Naive thymus-derived CD4-positive, alpha-beta T cell (primary cell): ENCODE measurements around the gene EPS8L1. TPM values are rescaled to one million over a fixed set of nuclear protein-coding genes. Genes with fewer than 3 reads are reported as not detected.

Source experiments
- ATAC-seq: fragments of 150-1000 bp; cut with Tn5 transposase; 2 replicates; pipeline ENCODE4 v1.10.0; 2021; ENCODE audit warnings: mild to moderate bottlenecking, moderate library complexity
- CTCF ChIA-PET: fragments of 350-600 bp; sonication (Branson Sonifier 250); formaldehyde crosslinking; loops from one replicate; lab custom pipeline; 2021; ENCODE audit warnings: antibody characterized with exemption; lab: Charles Lee
- POLR2A ChIA-PET: fragments of 350-600 bp; sonication (Branson Sonifier 250); formaldehyde crosslinking; loops from one replicate; lab custom pipeline; 2021; ENCODE audit warnings: antibody characterized with exemption, inconsistent platforms; lab: Charles Lee
- DNase-seq, 9 donors: peaks; one replicate each; pipeline versions ENCODE4 v3.0.0 to v3.0.0-alpha.2; 2020 to 2022; ENCODE audit warnings: mixed read lengths in 1 of 9
- H3K27ac ChIP-seq: one replicate; pipeline ENCODE4 v1.7.0; 2013; ENCODE audit warnings: mild to moderate bottlenecking, low read depth, low read length, moderate library complexity
- H3K27me3 ChIP-seq, 2 donors: one replicate each; pipeline ENCODE4 v1.7.0; 2013; ENCODE audit warnings: low read length in 2 of 2, mild to moderate bottlenecking in 2 of 2, moderate library complexity in 2 of 2; ENCODE audit not compliant: control insufficient read depth in 2 of 2, insufficient read depth in 2 of 2
- H3K36me3 ChIP-seq, 3 experiments: 1 replicate in 2 of 3; 2 replicates in 1 of 3; pipeline ENCODE4 v1.7.0; 2013; ENCODE audit warnings: low read length in 3 of 3, mild to moderate bottlenecking in 3 of 3, moderate library complexity in 1 of 3; ENCODE audit not compliant: insufficient read depth in 3 of 3, control insufficient read depth in 2 of 3
- H3K4me1 ChIP-seq, 2 donors: one replicate each; pipeline ENCODE4 v1.7.0; 2013; ENCODE audit warnings: low read length in 2 of 2, mild to moderate bottlenecking in 2 of 2, moderate library complexity in 1 of 2; ENCODE audit not compliant: control insufficient read depth in 2 of 2, insufficient read depth in 2 of 2
- H3K4me3 ChIP-seq: 2 replicates; pipeline ENCODE4 v1.7.0; 2013; ENCODE audit warnings: mild to moderate bottlenecking, low read length
- H3K9me3 ChIP-seq, 3 experiments: 1 replicate in 2 of 3; 2 replicates in 1 of 3; pipeline ENCODE4 v1.7.0; 2013; ENCODE audit warnings: low read length in 3 of 3; ENCODE audit not compliant: control insufficient read depth in 2 of 3
- H3K27ac Mint-ChIP-seq, 9 donors: one replicate each; pipeline ENCODE4 v1.8.0; 2020 to 2022; ENCODE audit warnings: mixed read lengths in 9 of 9, mild to moderate bottlenecking in 8 of 9, moderate library complexity in 5 of 9, inconsistent platforms in 2 of 9
- H3K27me3 Mint-ChIP-seq, 5 donors: one replicate each; pipeline ENCODE4 v1.8.0; 2021 to 2022; ENCODE audit warnings: mixed read lengths in 5 of 5, mild to moderate bottlenecking in 1 of 5
- H3K36me3 Mint-ChIP-seq, 5 donors: one replicate each; pipeline ENCODE4 v1.8.0; 2020 to 2022; ENCODE audit warnings: mixed read lengths in 5 of 5, mild to moderate bottlenecking in 3 of 5, inconsistent platforms in 1 of 5
- H3K4me1 Mint-ChIP-seq, 7 donors: one replicate each; pipeline ENCODE4 v1.8.0; 2020 to 2022; ENCODE audit warnings: mixed read lengths in 7 of 7, mild to moderate bottlenecking in 3 of 7, inconsistent platforms in 1 of 7
- H3K4me3 Mint-ChIP-seq, 10 donors: one replicate each; pipeline ENCODE4 v1.8.0; 2020 to 2022; ENCODE audit warnings: mild to moderate bottlenecking in 10 of 10, mixed read lengths in 10 of 10, moderate library complexity in 6 of 10, inconsistent platforms in 2 of 10
- H3K9me3 Mint-ChIP-seq, 11 donors: one replicate each; pipeline ENCODE4 v1.8.0; 2020 to 2022; ENCODE audit warnings: mixed read lengths in 11 of 11, mild to moderate bottlenecking in 4 of 11, inconsistent platforms in 1 of 11, moderate library complexity in 1 of 11
- intact Hi-C, 2 donors: fragments of 100-400 bp; cut with micrococcal nuclease; formaldehyde crosslinking; loops; one replicate each; pipeline ENCODE4 v1.15.1; 2023
- polyA plus RNA-seq, 2 donors: library from polyadenylated mRNA; unstranded; fragments of 300-500 nt; fragmentation: Illumina TruSeq; gene quantifications; one replicate each; pipeline ENCODE4 v1.2.3, GENCODE V29; 2021
- total RNA-seq, 6 experiments: library from RNA in 5 of 6; stranded (reverse) in 5 of 6; gene quantifications; 1 replicate in 5 of 6; 2 replicates in 1 of 6; pipeline ENCODE4 v1.2.3 and lab custom pipeline; 2021 to 2026

EPS8L1 gene
- total and polyA plus RNA-seq, 7 experiments from 2014 or later: 0.09 to 6.8 (median 2.0) TPM; not detected in 1

DNA sequence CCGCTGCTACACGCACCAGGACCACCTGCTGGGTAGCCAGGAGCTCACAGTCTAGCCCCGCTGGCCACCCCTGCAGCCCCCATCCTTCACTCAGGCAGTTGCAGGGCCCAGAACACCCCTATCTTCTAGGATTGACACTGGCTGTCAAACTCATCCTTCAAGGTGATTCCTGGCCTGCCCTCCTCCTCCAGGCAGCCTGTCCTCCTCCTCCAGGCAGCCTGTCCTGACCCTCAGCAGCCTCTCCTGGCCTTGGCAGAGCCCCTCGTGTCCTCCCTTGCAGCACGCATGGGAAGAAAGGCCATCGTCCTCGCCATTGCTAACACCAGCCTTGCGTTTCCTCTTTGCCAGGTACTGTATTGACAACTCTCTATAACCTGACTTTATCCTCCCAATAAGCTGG lies 3.8 kb upstream of the EPS8L1 start:
- CTCF ChIA-PET: interaction anchor here (0.6 kb wide), 1 partner anchor 1096 kb away, joined by 3 read pairs; no protein-coding TSS in a partner anchor
- H3K4me3 Mint-ChIP-seq: no peak overlapping the region
- peaks cover 8 to 11% of the 10 kb centered on the region in 2 donors for H3K27me3 ChIP-seq

DNA sequence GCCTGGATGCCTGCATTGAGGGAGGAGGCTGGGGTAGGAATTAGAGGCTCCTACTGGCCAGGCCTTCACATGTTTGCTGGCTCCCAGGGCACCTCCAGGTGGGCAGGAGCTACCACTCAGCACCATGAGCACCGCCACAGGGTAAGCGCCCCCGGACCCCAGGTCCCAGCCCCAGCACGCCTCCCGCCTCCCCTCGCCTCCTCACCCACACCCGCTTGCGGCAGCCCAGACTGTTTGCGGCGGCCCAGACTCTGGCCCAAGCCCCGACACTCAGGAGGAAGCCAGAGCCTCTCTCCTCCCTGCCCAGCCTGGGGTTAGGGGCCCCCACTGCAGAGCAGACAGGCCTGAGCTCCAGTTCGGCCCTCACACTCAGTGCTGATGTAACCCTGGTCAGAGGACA lies 652 bp downstream of the EPS8L1 start:
- H3K36me3 ChIP-seq: no peaks in the 10 kb centered on the region
- H3K27me3 ChIP-seq: no peaks in the 10 kb centered on the region
- CTCF ChIA-PET: no interaction called here

More for the DNA sequence above, 3.8 kb upstream of the EPS8L1 start:
- ATAC-seq (no peak), DNase-seq (no peak)
- POLR2A ChIA-PET: no interaction called here
- Histone ChIP-seq H3K4me1 (peaks cover 0 to 11% of the 10 kb centered on the region in 2 donors), H3K36me3 (no peaks in the 10 kb centered on the region), H3K9me3 (no peaks in the 10 kb centered on the region), H3K27ac (no peak overlapping the region), H3K4me3 (no peak overlapping the region)
- no peak overlapping the region for H3K27ac Mint-ChIP-seq
- peaks cover 0 to 27% (median 9%) of the 10 kb centered on the region in 11 donors for H3K9me3 Mint-ChIP-seq
- intact Hi-C loops: no loop called here
- H3K36me3 Mint-ChIP-seq: peaks cover 0 to 6% (median 0%) of the 10 kb centered on the region in 5 donors
- peaks cover 55 to 74% (median 72%) of the 10 kb centered on the region in 5 donors for H3K27me3 Mint-ChIP-seq
- H3K4me1 Mint-ChIP-seq: peaks cover 7 to 20% (median 9%) of the 10 kb centered on the region in 7 donors

DNA sequence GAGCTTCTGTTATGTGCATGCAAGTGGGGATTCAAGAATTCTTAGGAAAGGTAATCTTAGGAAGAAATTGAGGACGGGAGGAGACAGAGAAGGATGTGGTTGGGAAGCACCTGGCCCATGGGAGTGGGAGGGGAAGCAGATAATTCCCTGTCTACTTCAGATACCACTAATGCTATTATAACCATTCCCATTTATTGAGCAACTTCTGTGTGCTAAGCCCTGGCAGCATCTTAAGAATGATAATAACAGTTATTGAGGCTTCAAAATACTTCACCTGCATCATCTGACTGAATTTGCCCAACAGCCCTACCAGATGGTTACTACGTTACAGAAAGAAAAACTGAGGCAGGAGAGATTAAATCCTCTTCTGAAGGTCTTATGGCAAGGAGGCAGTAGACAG lies 1.4 kb downstream of the EPS8L1 start:
- Mint-ChIP-seq H3K4me3 (no peak overlapping the region), H3K36me3 (peaks cover 0 to 8% (median 0%) of the 10 kb centered on the region in 5 donors), H3K27me3 (peaks cover 18 to 43% (median 41%) of the 10 kb centered on the region in 5 donors), H3K9me3 (peaks cover 0 to 21% (median 9%) of the 10 kb centered on the region in 11 donors), H3K4me1 (peaks cover 12 to 20% (median 17%) of the 10 kb centered on the region in 7 donors), H3K27ac (no peak overlapping the region)
- CTCF ChIA-PET: no interaction called here
- Histone ChIP-seq H3K4me1 (peaks cover 10% of the 10 kb centered on the region in 2 donors), H3K27me3 (no peaks in the 10 kb centered on the region), H3K4me3 (no peak overlapping the region), H3K27ac (no peak overlapping the region), H3K9me3 (no peaks in the 10 kb centered on the region), H3K36me3 (no peaks in the 10 kb centered on the region)
- POLR2A ChIA-PET: interaction anchor here (0.7 kb wide), 1 partner anchor 503 kb away, joined by 3 read pairs; no protein-coding TSS in a partner anchor
- DNase-seq (no peak), ATAC-seq (no peak)
- intact Hi-C loops: no loop called here

More for the DNA sequence above, 652 bp downstream of the EPS8L1 start:
- POLR2A ChIA-PET: interaction anchor here (0.7 kb wide), 1 partner anchor 504 kb away, joined by 3 read pairs; no protein-coding TSS in a partner anchor
- Histone ChIP-seq H3K4me3 (no peak overlapping the region), H3K27ac (no peak overlapping the region), H3K9me3 (no peaks in the 10 kb centered on the region), H3K4me1 (peaks cover 4 to 10% of the 10 kb centered on the region in 2 donors)
- intact Hi-C loops: no loop called here
- peaks cover 18 to 51% (median 49%) of the 10 kb centered on the region in 5 donors for H3K27me3 Mint-ChIP-seq
- peaks cover 0 to 21% (median 9%) of the 10 kb centered on the region in 11 donors for H3K9me3 Mint-ChIP-seq
- peaks cover 0 to 7% (median 0%) of the 10 kb centered on the region in 5 donors for H3K36me3 Mint-ChIP-seq
- no peak overlapping the region for H3K27ac Mint-ChIP-seq
- peaks cover 12 to 20% (median 16%) of the 10 kb centered on the region in 7 donors for H3K4me1 Mint-ChIP-seq
- DNase-seq: no peak
- no peak overlapping the region for H3K4me3 Mint-ChIP-seq
- no peak for ATAC-seq

- intact Hi-C loops: no loop called here
- H3K27me3 Mint-ChIP-seq: peaks cover 27 to 47% (median 42%) of the 10 kb centered on the region in 5 donors
These were observed 3.3 kb downstream of the EPS8L1 start for GRCh38 chr19:55078996-55079395.

GRCh38 chr19:55079400-55080038 lies 3.9 kb downstream of the EPS8L1 start:
- Histone ChIP-seq H3K4me3 (no peak overlapping the region), H3K27me3 (peaks cover 0 to 9% of the 10 kb centered on the region in 2 donors), H3K36me3 (no peaks in the 10 kb centered on the region), H3K4me1 (peaks cover 10 to 15% of the 10 kb centered on the region in 2 donors), H3K9me3 (no peaks in the 10 kb centered on the region), H3K27ac (no peak overlapping the region)
- Mint-ChIP-seq H3K36me3 (peaks cover 0 to 10% (median 0%) of the 10 kb centered on the region in 5 donors), H3K27ac (peak overlapping the region in 2 of 9 donors; percentile 21 to 96), H3K4me1 (peaks cover 12 to 30% (median 20%) of the 10 kb centered on the region in 7 donors), H3K4me3 (peak overlapping the region; percentile 42 to 92 (median 84)), H3K27me3 (peaks cover 28 to 51% (median 43%) of the 10 kb centered on the region in 5 donors), H3K9me3 (peaks cover 0 to 6% (median 0%) of the 10 kb centered on the region in 11 donors)
- ChIA-PET POLR2A (interaction anchor here (0.6 to 1.5 kb wide), 2 partner anchors 10 to 17 kb away, joined by 3 to 4 read pairs; partner anchors contain the start of gene RDH13), CTCF (no interaction called here)
- intact Hi-C loops: loop anchor here (2.0 to 10.0 kb wide), 5 partner anchors 37 to 615 kb away; partner anchors contain the start of genes PPP1R12C (in 1 of the 2) and PPP6R1 (in 1 of the 2)
- DNase-seq: no peak
- ATAC-seq: no peak

More at GRCh38 chr19:55078996-55079395, 3.3 kb downstream of the EPS8L1 start:
- Mint-ChIP-seq H3K4me1 (peaks cover 12 to 30% (median 18%) of the 10 kb centered on the region in 7 donors), H3K4me3 (peak overlapping the region in 8 of 10 donors; percentile 8 to 84 (median 48)), H3K9me3 (peaks cover 0 to 8% (median 2%) of the 10 kb centered on the region in 11 donors), H3K27ac (peak overlapping the region in 1 of 9 donors; percentile 70), H3K36me3 (peaks cover 0 to 10% (median 0%) of the 10 kb centered on the region in 5 donors)
- no peak for DNase-seq
- H3K36me3 ChIP-seq: no peaks in the 10 kb centered on the region
- H3K27ac ChIP-seq: no peak overlapping the region
- CTCF ChIA-PET: no interaction called here
- no peak for ATAC-seq
- POLR2A ChIA-PET: interaction anchor here (0.6 kb wide), 1 partner anchor 9 kb away, joined by 3 read pairs; no protein-coding TSS in a partner anchor
- no peak overlapping the region for H3K4me3 ChIP-seq
- H3K9me3 ChIP-seq: no peaks in the 10 kb centered on the region
- H3K27me3 ChIP-seq: peaks cover 0 to 9% of the 10 kb centered on the region in 2 donors
- peaks cover 10 to 15% of the 10 kb centered on the region in 2 donors for H3K4me1 ChIP-seq

DNA sequence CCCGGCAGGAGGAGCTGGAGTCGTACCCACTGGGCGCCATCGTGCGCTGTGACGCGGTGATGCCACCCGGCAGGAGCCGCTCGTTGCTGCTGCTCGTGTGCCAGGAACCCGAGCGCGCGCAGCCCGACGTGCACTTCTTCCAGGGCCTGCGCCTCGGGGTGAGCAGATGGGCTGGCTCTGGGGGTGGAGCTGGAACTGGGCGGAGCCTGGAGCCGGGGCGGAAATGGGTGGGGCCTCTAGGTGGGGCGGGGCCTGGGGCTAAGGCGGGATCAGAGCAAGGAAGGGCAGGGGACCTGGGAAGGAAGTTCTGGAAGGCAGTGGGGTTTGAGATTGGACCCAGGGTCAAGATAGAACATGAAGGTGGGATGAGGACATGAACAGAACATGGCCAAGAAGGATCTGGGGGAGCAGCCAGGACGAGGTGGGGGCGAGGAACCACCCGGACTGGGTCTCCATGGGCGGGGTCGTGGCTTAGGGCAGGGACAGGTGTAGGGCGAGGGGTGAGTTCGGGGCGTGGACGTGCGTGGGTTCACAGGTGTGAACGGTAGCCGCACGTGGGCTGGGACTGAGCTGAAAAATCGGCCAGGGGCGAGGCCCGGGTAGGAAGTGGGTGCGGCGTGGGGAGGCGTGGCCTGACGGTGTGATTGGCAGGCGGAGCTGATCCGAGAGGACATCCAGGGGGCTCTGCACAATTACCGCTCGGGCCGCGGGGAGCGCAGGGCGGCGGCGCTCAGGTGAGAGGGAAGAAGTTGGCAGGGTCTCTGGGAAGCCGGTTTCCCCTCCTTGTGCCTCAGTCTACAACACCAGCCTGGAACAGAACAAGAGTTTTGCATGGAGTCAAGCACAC lies 4.7 kb downstream of the EPS8L1 start:
- peaks cover 29 to 44% (median 41%) of the 10 kb centered on the region in 5 donors for H3K27me3 Mint-ChIP-seq
- peak overlapping the region; percentile 53 for H3K4me3 ChIP-seq
- H3K4me3 Mint-ChIP-seq: peak overlapping the region; percentile 78 to 92 (median 86)
- DNase-seq (peak in 7 of 9 donors; percentile 40 to 81 (median 53)), ATAC-seq (peak; percentile 66)
- ChIA-PET POLR2A (interaction anchor here (0.8 to 1.5 kb wide), 2 partner anchors 17 to 177 kb away, joined by 3 to 4 read pairs; partner anchors contain the start of gene RDH13), CTCF (no interaction called here)
- H3K4me1 ChIP-seq: peaks cover 10 to 15% of the 10 kb centered on the region in 2 donors
- H3K9me3 Mint-ChIP-seq: peaks cover 0 to 4% (median 0%) of the 10 kb centered on the region in 11 donors
- intact Hi-C loops: loop anchor here (2.0 to 10.0 kb wide), 5 partner anchors 36 to 616 kb away; partner anchors contain the start of genes PPP1R12C (in 1 of the 2) and PPP6R1 (in 1 of the 2)
- H3K9me3 ChIP-seq: no peaks in the 10 kb centered on the region
- no peaks in the 10 kb centered on the region for H3K36me3 ChIP-seq
- peaks cover 0 to 10% (median 0%) of the 10 kb centered on the region in 5 donors for H3K36me3 Mint-ChIP-seq
- H3K27ac Mint-ChIP-seq: peak overlapping the region in 6 of 9 donors; percentile 56 to 96 (median 66)
- no peak overlapping the region for H3K27ac ChIP-seq
- peaks cover 12 to 30% (median 20%) of the 10 kb centered on the region in 7 donors for H3K4me1 Mint-ChIP-seq
- peaks cover 0 to 9% of the 10 kb centered on the region in 2 donors for H3K27me3 ChIP-seq
